GM18499 (cell line): ENCODE results near the gene FAM47B.

Experiments used
- ATAC-seq: cut with Tn5 transposase; IDR thresholded peaks from one replicate; pipeline ENCODE4 v1.9.1; 2021; ENCODE audit warnings: moderate number of reproducible peaks; ENCODE audit not compliant: insufficient read depth, unreplicated experiment

Gene FAM47B

GRCh38 chrX:34942496-34942895 lies at the start of gene FAM47B:
Gene FAM47B (plus strand): TSS chrX:34942796. CDS start chrX:34942832, 36 bp downstream.
- ATAC-seq = no peak

GRCh38 chrX:34893741-34894140 lies 48.9 kb upstream of the FAM47B start:
- no peak for ATAC-seq

GRCh38 chrX:34900691-34901090 lies 41.9 kb upstream of the FAM47B start:
- ATAC-seq = no peak

GRCh38 chrX:34901761-34902160 lies 40.8 kb upstream of the FAM47B start:
- no peak for ATAC-seq

GRCh38 chrX:34903316-34903715 lies 39.3 kb upstream of the FAM47B start:
- ATAC-seq = no peak

GRCh38 chrX:34909151-34909550 lies 33.4 kb upstream of the FAM47B start:
- no peak for ATAC-seq

GRCh38 chrX:34915463-34916225 lies 27.0 kb upstream of the FAM47B start:
- no peak for ATAC-seq

GRCh38 chrX:34917146-34917545 lies 25.4 kb upstream of the FAM47B start:
- no peak for ATAC-seq

GRCh38 chrX:34918091-34918736 lies 24.4 kb upstream of the FAM47B start:
- ATAC-seq = no peak

GRCh38 chrX:34918856-34919255 lies 23.7 kb upstream of the FAM47B start:
- ATAC-seq = no peak

- no peak for ATAC-seq
Observed at GRCh38 chrX:34927866-34928265, 14.7 kb upstream of the FAM47B start.

- ATAC-seq = no peak
Observed at GRCh38 chrX:34943235-34943634, 639 bp downstream of the FAM47B start.

- ATAC-seq = no peak
Observed at GRCh38 chrX:34956916-34957315, 14.3 kb downstream of the FAM47B start.

GRCh38 chrX:34961662-34962061 lies 19.1 kb downstream of the FAM47B start:
- ATAC-seq = no peak

- ATAC-seq = no peak
Observed at GRCh38 chrX:34972206-34972605, 29.6 kb downstream of the FAM47B start.

GRCh38 chrX:34978171-34978570 lies 35.6 kb downstream of the FAM47B start:
- ATAC-seq = no peak

GRCh38 chrX:34987646-34988045 lies 45.0 kb downstream of the FAM47B start:
- no peak for ATAC-seq
